HL-60 (cell line): ENCODE data around the gene MPPED1.

ENCODE experiments used
- CTCF ChIP-seq: IDR thresholded peaks from one replicate; pipeline ENCODE4 v1.5.1; 2011; ENCODE audit warnings: low read length, control low read depth, inconsistent platforms; ENCODE audit not compliant: insufficient read depth
- GABPA ChIP-seq: IDR thresholded peaks from 2 replicates; pipeline ENCODE4 v1.6.1; 2012; ENCODE audit warnings: low read depth
- POLR2AphosphoS5 ChIP-seq: IDR thresholded peaks from 2 replicates; pipeline ENCODE4 v1.6.1; 2012; ENCODE audit warnings: low read depth
- REST ChIP-seq: IDR thresholded peaks from 2 replicates; pipeline ENCODE4 v1.6.1; 2012; ENCODE audit warnings: low read depth; ENCODE audit not compliant: insufficient replicate concordance
- SPI1 ChIP-seq: IDR thresholded peaks from 2 replicates; pipeline ENCODE4 v1.6.1; 2012; ENCODE audit warnings: low read depth, mild to moderate bottlenecking, borderline replicate concordance

- TF ChIP-seq CTCF (no peak), REST (no peak), POLR2AphosphoS5 (no peak), GABPA (no peak), SPI1 (no peak)
Measured at GRCh38 chr22:43404673-43405385, 7.0 kb upstream of the MPPED1 start.
